Neural crest cell (in vitro differentiated cells): ENCODE measurements around the gene FGF1. TPM values are rescaled to one million over a fixed set of nuclear protein-coding genes. Genes with fewer than 3 reads are reported as not detected.

ENCODE experiments used
- DNase-seq: peaks from one replicate; pipeline ENCODE4 v3.0.0; 2021; ENCODE audit warnings: low read depth, mixed read lengths, low spot score
- H3K27ac Mint-ChIP-seq: one replicate; pipeline ENCODE4 v1.8.0; 2021; ENCODE audit warnings: mild to moderate bottlenecking, mixed read lengths; ENCODE audit not compliant: unreplicated experiment
- H3K27me3 Mint-ChIP-seq: 2 replicates; pipeline ENCODE4 v1.8.0; 2021; ENCODE audit warnings: low read depth, mild to moderate bottlenecking, mixed read lengths
- H3K36me3 Mint-ChIP-seq: 2 replicates; pipeline ENCODE4 v1.8.0; 2021; ENCODE audit warnings: low read depth, mild to moderate bottlenecking, mixed read lengths
- H3K4me1 Mint-ChIP-seq: 2 replicates; pipeline ENCODE4 v1.8.0; 2021; ENCODE audit warnings: mixed read lengths
- H3K4me3 Mint-ChIP-seq: one replicate; pipeline ENCODE4 v1.8.0; 2021; ENCODE audit warnings: mild to moderate bottlenecking, mixed read lengths
- H3K9me3 Mint-ChIP-seq: 2 replicates; pipeline ENCODE4 v1.8.0; 2021; ENCODE audit warnings: mixed read lengths
- CTCF ChIP-seq: fragments of 200-600 bp; sonication (generic); conservative IDR thresholded peaks from 2 replicates; pipeline ENCODE4 v1.5.0; 2021; ENCODE audit warnings: antibody characterized with exemption, mild to moderate bottlenecking
- total RNA-seq: library from RNA; stranded (reverse); gene quantifications from 2 replicates; pipeline ENCODE4 v1.2.1, GENCODE V29; 2021

Gene FGF1
- total RNA-seq, 1 donor from 2014 or later = not detected

- Mint-ChIP-seq H3K9me3 (no peaks in the 10 kb centered on the region), H3K36me3 (no peaks in the 10 kb centered on the region), H3K4me3 (no peak overlapping the region), H3K27me3 (no peaks in the 10 kb centered on the region), H3K27ac (no peak overlapping the region), H3K4me1 (peaks cover 3% of the 10 kb centered on the region)
- no peak for DNase-seq
- TF ChIP-seq CTCF = no peak
Measured at GRCh38 chr5:142668336-142668735, 17.6 kb downstream of the FGF1 start.

GRCh38 chr5:142667831-142668230, 18.1 kb downstream of the FGF1 start:
- Mint-ChIP-seq H3K9me3 (no peaks in the 10 kb centered on the region), H3K27me3 (no peaks in the 10 kb centered on the region), H3K36me3 (no peaks in the 10 kb centered on the region), H3K4me3 (no peak overlapping the region), H3K27ac (no peak overlapping the region), H3K4me1 (peaks cover 8% of the 10 kb centered on the region)
- TF ChIP-seq CTCF = no peak
- DNase-seq = no peak

GRCh38 chr5:142664636-142665035, 21.3 kb downstream of the FGF1 start:
- Mint-ChIP-seq H3K4me3 (no peak overlapping the region), H3K27ac (no peak overlapping the region), H3K36me3 (no peaks in the 10 kb centered on the region), H3K9me3 (no peaks in the 10 kb centered on the region), H3K27me3 (no peaks in the 10 kb centered on the region), H3K4me1 (peaks cover 8% of the 10 kb centered on the region)
- DNase-seq = no peak
- TF ChIP-seq CTCF = no peak

GRCh38 chr5:142664067-142664466, 21.8 kb downstream of the FGF1 start:
- no peaks in the 10 kb centered on the region for H3K9me3 Mint-ChIP-seq
- H3K27ac Mint-ChIP-seq = no peak overlapping the region
- H3K36me3 Mint-ChIP-seq = no peaks in the 10 kb centered on the region
- no peaks in the 10 kb centered on the region for H3K27me3 Mint-ChIP-seq
- no peak for TF ChIP-seq CTCF
- H3K4me1 Mint-ChIP-seq = peaks cover 8% of the 10 kb centered on the region
- no peak overlapping the region for H3K4me3 Mint-ChIP-seq
- no peak for DNase-seq

GRCh38 chr5:142663246-142663645, 22.6 kb downstream of the FGF1 start:
- Mint-ChIP-seq H3K4me1 (peaks cover 8% of the 10 kb centered on the region), H3K27ac (no peak overlapping the region), H3K36me3 (no peaks in the 10 kb centered on the region), H3K27me3 (no peaks in the 10 kb centered on the region), H3K4me3 (no peak overlapping the region), H3K9me3 (no peaks in the 10 kb centered on the region)
- TF ChIP-seq CTCF = no peak
- DNase-seq = no peak

GRCh38 chr5:142661957-142662356, 23.9 kb downstream of the FGF1 start:
- Mint-ChIP-seq H3K27me3 (no peaks in the 10 kb centered on the region), H3K4me1 (peaks cover 8% of the 10 kb centered on the region), H3K9me3 (no peaks in the 10 kb centered on the region), H3K27ac (no peak overlapping the region), H3K4me3 (no peak overlapping the region), H3K36me3 (no peaks in the 10 kb centered on the region)
- no peak for TF ChIP-seq CTCF
- no peak for DNase-seq
